ENCODE measurements around the gene PGS1.

DNA sequence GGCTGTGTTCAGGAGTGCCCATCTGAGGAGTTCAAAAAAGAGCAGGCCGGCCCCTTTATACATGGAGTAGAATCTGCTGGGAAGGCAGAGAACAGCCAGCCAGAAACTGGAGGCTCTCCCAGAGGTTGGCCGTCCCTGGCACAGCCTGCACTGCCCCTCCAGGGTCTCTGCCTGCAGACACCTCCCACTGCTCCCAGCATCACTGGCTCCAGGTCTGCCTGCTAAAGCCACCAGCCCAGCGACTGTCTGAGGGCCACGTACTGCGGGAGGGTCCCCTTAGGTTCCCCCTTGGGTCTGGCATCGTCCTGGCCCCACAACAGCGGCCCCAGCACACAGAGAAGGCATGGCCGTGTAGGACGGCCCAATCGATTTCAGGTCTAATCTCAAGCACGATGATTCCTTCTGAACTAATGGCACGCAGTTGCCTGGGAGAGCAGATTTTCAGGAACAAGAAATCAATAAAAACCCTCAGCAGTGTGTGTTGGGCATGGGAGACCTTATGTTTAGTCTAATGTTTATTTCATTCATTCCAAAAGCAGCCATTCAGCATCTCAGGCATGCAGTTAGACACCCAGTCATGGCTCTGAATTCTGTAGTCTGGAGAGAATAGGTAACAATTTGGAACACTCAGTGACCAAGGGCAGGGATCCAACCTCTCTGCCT, 95.6 kb downstream of the PGS1 start:
- TF ChIP-seq, protein P1, sequence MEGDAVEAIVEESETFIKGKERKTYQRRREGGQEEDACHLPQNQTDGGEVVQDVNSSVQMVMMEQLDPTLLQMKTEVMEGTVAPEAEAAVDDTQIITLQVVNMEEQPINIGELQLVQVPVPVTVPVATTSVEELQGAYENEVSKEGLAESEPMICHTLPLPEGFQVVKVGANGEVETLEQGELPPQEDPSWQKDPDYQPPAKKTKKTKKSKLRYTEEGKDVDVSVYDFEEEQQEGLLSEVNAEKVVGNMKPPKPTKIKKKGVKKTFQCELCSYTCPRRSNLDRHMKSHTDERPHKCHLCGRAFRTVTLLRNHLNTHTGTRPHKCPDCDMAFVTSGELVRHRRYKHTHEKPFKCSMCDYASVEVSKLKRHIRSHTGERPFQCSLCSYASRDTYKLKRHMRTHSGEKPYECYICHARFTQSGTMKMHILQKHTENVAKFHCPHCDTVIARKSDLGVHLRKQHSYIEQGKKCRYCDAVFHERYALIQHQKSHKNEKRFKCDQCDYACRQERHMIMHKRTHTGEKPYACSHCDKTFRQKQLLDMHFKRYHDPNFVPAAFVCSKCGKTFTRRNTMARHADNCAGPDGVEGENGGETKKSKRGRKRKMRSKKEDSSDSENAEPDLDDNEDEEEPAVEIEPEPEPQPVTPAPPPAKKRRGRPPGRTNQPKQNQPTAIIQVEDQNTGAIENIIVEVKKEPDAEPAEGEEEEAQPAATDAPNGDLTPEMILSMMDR (IDR thresholded peaks at IDR 0.05): no peak
- TF ChIP-seq POLR2A (IDR thresholded peaks at IDR 0.05): no peak

Data from uterus (tissue), 2 donors.